ENCODE data around the gene SLC35C1. TPM values are rescaled to one million over a fixed set of nuclear protein-coding genes. Genes with fewer than 3 reads are reported as not detected.
A peak's percentile ranks its signal among the peaks of the same experiment; 100 is the strongest.

Gene SLC35C1
- total RNA-seq, 4 donors from 2014 or later: 3.8 to 12.1 (median 7.0) TPM

GRCh38 chr11:45765107-45765668, 39.8 kb upstream of the SLC35C1 start:
- WGBS, 2 donors: 71 to 76% methylated on average over 8 of the region's 8 CpGs
- DNase-seq (ENCODE audit: low spot score in 2 of 2): no peak
- intact Hi-C loops (cut with DNase I; ENCODE audit: low total_unique reads): no loop called here

GRCh38 chr11:45765836-45766235, 39.1 kb upstream of the SLC35C1 start:
- WGBS, 2 donors: 74% methylated on average over 4 of the region's 4 CpGs
- TF ChIP-seq CTCF (IDR thresholded peaks at IDR 0.05) (no peak), POLR2A (IDR thresholded peaks at IDR 0.05) (no peak)
- no peak overlapping the region for H3K4me3 ChIP-seq (ENCODE audit: low read depth, poor library complexity, severe bottlenecking)
- DNase-seq (ENCODE audit: low spot score in 2 of 2): peak in 1 of 2 donors; percentile 32
- intact Hi-C loops (cut with DNase I; ENCODE audit: low total_unique reads): no loop called here

More at GRCh38 chr11:45765107-45765668, 39.8 kb upstream of the SLC35C1 start:
- TF ChIP-seq POLR2A (IDR thresholded peaks at IDR 0.05) (no peak), CTCF (IDR thresholded peaks at IDR 0.05) (no peak)
- H3K4me3 ChIP-seq (ENCODE audit: low read depth, poor library complexity, severe bottlenecking): no peak overlapping the region

- WGBS, 2 donors: 65 to 71% methylated on average over 7 of the region's 7 CpGs
- intact Hi-C loops (cut with DNase I; ENCODE audit: low total_unique reads): no loop called here
Measured at GRCh38 chr11:45766469-45766868, 38.5 kb upstream of the SLC35C1 start.

GRCh38 chr11:45768486-45768885, 36.5 kb upstream of the SLC35C1 start:
- no peak overlapping the region for H3K4me3 ChIP-seq (ENCODE audit: low read depth, poor library complexity, severe bottlenecking)
- intact Hi-C loops (cut with DNase I; ENCODE audit: low total_unique reads): no loop called here
- DNase-seq (ENCODE audit: low spot score in 2 of 2): peak in 1 of 2 donors; percentile 58
- TF ChIP-seq CTCF (IDR thresholded peaks at IDR 0.05) (no peak), POLR2A (IDR thresholded peaks at IDR 0.05) (no peak)
- WGBS, 2 donors: 86 to 88% methylated on average over 5 of the region's 5 CpGs

More at GRCh38 chr11:45766469-45766868, 38.5 kb upstream of the SLC35C1 start:
- H3K4me3 ChIP-seq (ENCODE audit: low read depth, poor library complexity, severe bottlenecking): no peak overlapping the region
- DNase-seq (ENCODE audit: low spot score in 2 of 2): peak in 1 of 2 donors; percentile 54
- TF ChIP-seq CTCF (IDR thresholded peaks at IDR 0.05): no peak
- no peak for TF ChIP-seq POLR2A (IDR thresholded peaks at IDR 0.05)

- intact Hi-C loops (cut with DNase I; ENCODE audit: low total_unique reads): loop anchor here (10.0 kb wide), 2 partner anchors 405 to 435 kb away; no protein-coding TSS in a partner anchor
- no peak for TF ChIP-seq POLR2A (IDR thresholded peaks at IDR 0.05)
- no peak for TF ChIP-seq CTCF (IDR thresholded peaks at IDR 0.05)
- WGBS, 2 donors: 90 to 94% methylated on average over 5 of the region's 5 CpGs
- DNase-seq (ENCODE audit: low spot score in 2 of 2): no peak
- H3K4me3 ChIP-seq (ENCODE audit: low read depth, poor library complexity, severe bottlenecking): no peak overlapping the region
Measured at GRCh38 chr11:45769960-45770359, 35.0 kb upstream of the SLC35C1 start.

- H3K4me3 ChIP-seq (ENCODE audit: low read depth, poor library complexity, severe bottlenecking): no peak overlapping the region
- TF ChIP-seq POLR2A (IDR thresholded peaks at IDR 0.05) (no peak), CTCF (IDR thresholded peaks at IDR 0.05) (peak in 1 of 3 donors; percentile 53)
- DNase-seq (ENCODE audit: low spot score in 2 of 2): peak; percentile 43 to 92
- intact Hi-C loops (cut with DNase I; ENCODE audit: low total_unique reads): loop anchor here (10.0 kb wide), 2 partner anchors 406 to 436 kb away; no protein-coding TSS in a partner anchor
- 5 to 10% methylated on average over 18 of the region's 18 CpGs for WGBS, 2 donors
Measured at GRCh38 chr11:45771193-45771565, 33.8 kb upstream of the SLC35C1 start.

Measured in lower leg skin (tissue), 4 donors.